Left lung (tissue), 10 donors: ENCODE data around the gene ZBTB1. TPM values are rescaled to one million over a fixed set of nuclear protein-coding genes. Genes with fewer than 3 reads are reported as not detected.

Experiments used
- ATAC-seq: fragments of 200-7000 bp; cut with Tn5 transposase; one replicate; pipeline ENCODE4 v1.9.1; 2020; ENCODE audit warnings: moderate library complexity
- DNase-seq, 4 donors: peaks; one replicate each; pipeline ENCODE4 v3.0.0-alpha.2; 2013 to 2020
- H3K27ac ChIP-seq, 2 donors: fragments of 200-600 bp; sonication (generic) in 1 of 2; one replicate each; pipeline versions ENCODE4 v1.5.0 to v1.8.0; 2020 to 2021
- H3K27me3 ChIP-seq, 2 donors: fragments of 200-600 bp; sonication (generic) in 1 of 2; one replicate each; pipeline versions ENCODE4 v1.5.0 to v1.8.0; 2020 to 2021
- H3K36me3 ChIP-seq, 2 donors: fragments of 200-600 bp; sonication (generic) in 1 of 2; one replicate each; pipeline versions ENCODE4 v1.5.0 to v1.8.0; 2020 to 2021
- H3K4me1 ChIP-seq, 2 donors: fragments of 200-600 bp; one replicate each; pipeline ENCODE4 v1.8.0; 2021
- H3K4me3 ChIP-seq, 2 donors: fragments of 200-600 bp; sonication (generic) in 1 of 2; one replicate each; pipeline versions ENCODE4 v1.5.0 to v1.8.0; 2020 to 2021; ENCODE audit warnings: mild to moderate bottlenecking in 1 of 2
- H3K9me3 ChIP-seq, 2 donors: fragments of 200-600 bp; sonication (generic) in 1 of 2; one replicate each; pipeline versions ENCODE4 v1.5.0 to v1.8.0; 2020 to 2021
- CTCF ChIP-seq, 2 donors: fragments of 200-600 bp; sonication (generic) in 1 of 2; IDR thresholded peaks; one replicate each; pipeline versions ENCODE4 v1.5.0 to v1.8.0; 2021; ENCODE audit warnings: antibody characterized with exemption in 2 of 2
- intact Hi-C, 2 donors: fragments of 100-400 bp; cut with DNase I; formaldehyde crosslinking; loops; one replicate each; pipeline versions ENCODE4 v1.11.2 to v1.14.2; 2022
- polyA plus RNA-seq, 6 donors: library from polyadenylated mRNA; unstranded; fragments of 120-200 nt; gene quantifications; one replicate each; pipeline ENCODE4 v1.2.1, GENCODE V29; 2013; ENCODE audit not compliant: insufficient read length in 6 of 6
- total RNA-seq, 2 donors: library from RNA; stranded (reverse); fragmentation: NEBNext Ultra II Directional; extraction: Animal tissue kit (Norgen Biotek cat#: 25700); gene quantifications; one replicate each; pipeline ENCODE4 v1.2.1, GENCODE V29; 2021
- donor health status: DM: no; HTN: yes; CAD: no.
- donor health status: DM: no; HTN: no; CAD: no.

The ZBTB1 gene
- total and polyA plus RNA-seq, 8 donors: 35.5 to 75.8 (median 70.3) TPM

GRCh38 chr14:64544607-64545312 is 40.2 kb downstream of the ZBTB1 start:
- Histone ChIP-seq H3K27me3 (peaks cover 19 to 56% of the 10 kb centered on the region in 2 donors), H3K9me3 (peaks cover 0 to 7% of the 10 kb centered on the region in 2 donors), H3K4me1 (peaks cover 3 to 27% of the 10 kb centered on the region in 2 donors), H3K36me3 (no peaks in the 10 kb centered on the region), H3K27ac (no peak overlapping the region), H3K4me3 (no peak overlapping the region)
- TF ChIP-seq CTCF (IDR thresholded peaks at IDR 0.05): no peak
- ATAC-seq (no peak), DNase-seq (no peak)
- intact Hi-C loops: loop anchor here in 1 of 2 donors (10.0 kb wide), 1 partner anchor 90 kb away; no protein-coding TSS in a partner anchor

- Histone ChIP-seq H3K27me3 (peaks cover 11 to 43% of the 10 kb centered on the region in 2 donors), H3K27ac (no peak overlapping the region), H3K4me3 (no peak overlapping the region), H3K4me1 (peaks cover 0 to 13% of the 10 kb centered on the region in 2 donors), H3K9me3 (no peaks in the 10 kb centered on the region), H3K36me3 (no peaks in the 10 kb centered on the region)
- TF ChIP-seq CTCF (IDR thresholded peaks at IDR 0.05): no peak
- DNase-seq (no peak), ATAC-seq (no peak)
- intact Hi-C loops: loop anchor here in 1 of 2 donors (10.0 kb wide), 1 partner anchor 86 kb away; no protein-coding TSS in a partner anchor
These were observed 44.4 kb downstream of the ZBTB1 start for GRCh38 chr14:64549016-64549415.

GRCh38 chr14:64549791-64550620 is 45.4 kb downstream of the ZBTB1 start, which contains the start of gene PPP1R36:
PPP1R36 (plus strand) TSS chr14:64549961; CDS start chr14:64549998, 37 bp downstream.
- no peaks in the 10 kb centered on the region for H3K36me3 ChIP-seq
- H3K27me3 ChIP-seq: peaks cover 11 to 37% of the 10 kb centered on the region in 2 donors
- no peaks in the 10 kb centered on the region for H3K9me3 ChIP-seq
- peak in 1 of 2 donors; percentile 7 for TF ChIP-seq CTCF (IDR thresholded peaks at IDR 0.05)
- peaks cover 0 to 13% of the 10 kb centered on the region in 2 donors for H3K4me1 ChIP-seq
- peak in 1 of 4 donors; percentile 89 for DNase-seq
- peak; percentile 98 for ATAC-seq
- H3K27ac ChIP-seq: no peak within 1 kb of the TSS
- intact Hi-C loops: loop anchor here in 1 of 2 donors (10.0 kb wide), 1 partner anchor 85 kb away; no protein-coding TSS in a partner anchor
- peak within 1 kb of the TSS; percentile 10 to 29 for H3K4me3 ChIP-seq

GRCh38 chr14:64550621-64551333 is 46.2 kb downstream of the ZBTB1 start:
- no peak overlapping the region for H3K27ac ChIP-seq
- no peak overlapping the region for H3K4me3 ChIP-seq

More at GRCh38 chr14:64550621-64551333, 46.2 kb downstream of the ZBTB1 start:
- ATAC-seq (no peak), DNase-seq (no peak)
- intact Hi-C loops: no loop called here
- no peak for TF ChIP-seq CTCF (IDR thresholded peaks at IDR 0.05)
- Histone ChIP-seq H3K4me1 (peaks cover 0 to 13% of the 10 kb centered on the region in 2 donors), H3K36me3 (no peaks in the 10 kb centered on the region), H3K27me3 (peaks cover 11 to 37% of the 10 kb centered on the region in 2 donors), H3K9me3 (no peaks in the 10 kb centered on the region)
